CD4-positive, alpha-beta memory T cell (primary cell): ENCODE data around the gene NDOR1. TPM values are rescaled to one million over a fixed set of nuclear protein-coding genes. Genes with fewer than 3 reads are reported as not detected.

Experiments
- CTCF ChIA-PET: fragments of 350-600 bp; sonication (Branson Sonifier 250); formaldehyde crosslinking; loops from one replicate; lab custom pipeline; 2021; ENCODE audit warnings: inconsistent platforms; ENCODE audit not compliant: partially characterized antibody; lab: Charles Lee
- POLR2A ChIA-PET: fragments of 350-600 bp; sonication (Branson Sonifier 250); formaldehyde crosslinking; loops from one replicate; lab custom pipeline; 2021; ENCODE audit not compliant: partially characterized antibody; lab: Charles Lee
- DNase-seq, 5 donors: peaks; one replicate each; pipeline versions ENCODE4 v3.0.0 to v3.0.0-alpha.2; 2020 to 2022; ENCODE audit warnings: mixed read lengths in 1 of 5
- H3K27ac ChIP-seq: one replicate; pipeline ENCODE4 v1.7.0; 2013; ENCODE audit warnings: low read depth, low read length
- H3K27me3 ChIP-seq: 2 replicates; pipeline ENCODE4 v1.7.0; 2013; ENCODE audit warnings: mild to moderate bottlenecking, low read length, moderate library complexity; ENCODE audit not compliant: insufficient read depth
- H3K36me3 ChIP-seq: 2 replicates; pipeline ENCODE4 v1.7.0; 2013; ENCODE audit warnings: mild to moderate bottlenecking, low read length, moderate library complexity; ENCODE audit not compliant: insufficient read depth
- H3K4me1 ChIP-seq: 2 replicates; pipeline ENCODE4 v1.7.0; 2013; ENCODE audit warnings: mild to moderate bottlenecking, low read length, moderate library complexity; ENCODE audit not compliant: insufficient read depth
- H3K4me3 ChIP-seq, 2 donors: one replicate each; pipeline ENCODE4 v1.7.0; 2013; ENCODE audit warnings: low read length in 2 of 2, mild to moderate bottlenecking in 1 of 2
- H3K9me3 ChIP-seq, 2 donors: one replicate each; pipeline ENCODE4 v1.7.0; 2013; ENCODE audit warnings: low read length in 2 of 2, control low read depth in 1 of 2; ENCODE audit not compliant: control insufficient read depth in 1 of 2
- H3K27ac Mint-ChIP-seq, 7 donors: one replicate each; pipeline ENCODE4 v1.8.0; 2020 to 2021; ENCODE audit warnings: mixed read lengths in 7 of 7, mild to moderate bottlenecking in 6 of 7, inconsistent platforms in 3 of 7, moderate library complexity in 3 of 7
- H3K27me3 Mint-ChIP-seq, 2 donors: one replicate each; pipeline ENCODE4 v1.8.0; 2020 to 2021; ENCODE audit warnings: mixed read lengths in 2 of 2
- H3K36me3 Mint-ChIP-seq, 2 donors: one replicate each; pipeline ENCODE4 v1.8.0; 2020 to 2021; ENCODE audit warnings: mixed read lengths in 2 of 2, inconsistent platforms in 1 of 2, mild to moderate bottlenecking in 1 of 2
- H3K4me1 Mint-ChIP-seq, 4 donors: one replicate each; pipeline ENCODE4 v1.8.0; 2020 to 2021; ENCODE audit warnings: mixed read lengths in 4 of 4, mild to moderate bottlenecking in 1 of 4
- H3K4me3 Mint-ChIP-seq, 8 donors: one replicate each; pipeline ENCODE4 v1.8.0; 2020 to 2021; ENCODE audit warnings: mixed read lengths in 8 of 8, mild to moderate bottlenecking in 7 of 8, moderate library complexity in 6 of 8, inconsistent platforms in 3 of 8
- H3K9me3 Mint-ChIP-seq, 8 donors: one replicate each; pipeline ENCODE4 v1.8.0; 2020 to 2021; ENCODE audit warnings: mixed read lengths in 8 of 8, mild to moderate bottlenecking in 5 of 8, inconsistent platforms in 3 of 8, moderate library complexity in 1 of 8
- intact Hi-C: fragments of 100-400 bp; cut with micrococcal nuclease; formaldehyde crosslinking; loops from one replicate; pipeline ENCODE4 v1.15.1; 2023
- polyA plus RNA-seq, 2 donors: library from polyadenylated mRNA; unstranded; fragments of 300-500 nt; fragmentation: Illumina TruSeq; gene quantifications; one replicate each; pipeline ENCODE4 v1.2.3, GENCODE V29; 2021
- total RNA-seq, 2 experiments: library from RNA; stranded (reverse); gene quantifications; one replicate each; pipeline ENCODE4 v1.2.3, GENCODE V29; 2021

NDOR1 gene
- total and polyA plus RNA-seq, 4 experiments from 2014 or later, result 4.6 to 37.1 (median 23.1) TPM

GRCh38 chr9:137199411-137200121 lies 5.9 kb upstream of the NDOR1 start:
- Histone ChIP-seq H3K4me3 (no peak overlapping the region), H3K27ac (no peak overlapping the region), H3K27me3 (no peaks in the 10 kb centered on the region), H3K4me1 (peaks cover 36% of the 10 kb centered on the region), H3K9me3 (no peaks in the 10 kb centered on the region), H3K36me3 (no peaks in the 10 kb centered on the region)
- intact Hi-C loops, result loop anchor here (1.0 to 2.0 kb wide), 4 partner anchors 11 to 71 kb away; partner anchors contain the start of genes ANAPC2, SSNA1 and TUBB4B
- DNase-seq, result no peak
- ChIA-PET POLR2A (interaction anchor here (1.4 to 11.9 kb wide), 2 partner anchors 10 to 70 kb away, joined by 6 to 169 read pairs; partner anchors contain the start of genes ANAPC2 and SSNA1), CTCF (interaction anchor here (3.0 kb wide), 1 partner anchor 10 kb away, joined by 7 read pairs; the partner anchor contains the start of genes ANAPC2 and SSNA1)
- no peaks in the 10 kb centered on the region for H3K9me3 Mint-ChIP-seq
- H3K4me3 Mint-ChIP-seq, result peak overlapping the region in 7 of 8 donors; percentile 62 to 81 (median 77)
- peaks cover 9 to 27% (median 20%) of the 10 kb centered on the region in 4 donors for H3K4me1 Mint-ChIP-seq
- H3K36me3 Mint-ChIP-seq, result peaks cover 0 to 3% of the 10 kb centered on the region in 2 donors
- H3K27ac Mint-ChIP-seq, result peak overlapping the region in 1 of 7 donors; percentile 37
- H3K27me3 Mint-ChIP-seq, result no peaks in the 10 kb centered on the region

- Mint-ChIP-seq H3K4me3 (peak within 1 kb of the TSS; percentile 81 to 93 (median 82)), H3K36me3 (peaks cover 0 to 8% of the 10 kb centered on the region in 2 donors), H3K4me1 (peaks cover 9 to 35% (median 25%) of the 10 kb centered on the region in 4 donors), H3K27ac (peak within 1 kb of the TSS; percentile 62 to 93 (median 83)), H3K9me3 (no peaks in the 10 kb centered on the region), H3K27me3 (no peaks in the 10 kb centered on the region)
- intact Hi-C loops, result loop anchor here (1.0 to 2.0 kb wide), 4 partner anchors 12 to 72 kb away; partner anchors contain the start of genes ANAPC2, SSNA1 and TUBB4B
- Histone ChIP-seq H3K9me3 (no peaks in the 10 kb centered on the region), H3K27ac (peak within 1 kb of the TSS; percentile 72), H3K27me3 (no peaks in the 10 kb centered on the region), H3K36me3 (no peaks in the 10 kb centered on the region), H3K4me1 (peaks cover 40% of the 10 kb centered on the region), H3K4me3 (peak within 1 kb of the TSS; percentile 52 to 77)
- CTCF ChIA-PET, result interaction anchor here (0.7 to 1.2 kb wide), 4 partner anchors 12 to 82 kb away, joined by 3 to 7 read pairs (median 4); partner anchors contain the start of genes ANAPC2, CYSRT1 and SSNA1
- POLR2A ChIA-PET, result interaction anchor here (0.7 to 11.9 kb wide), 22 partner anchors 9 to 222 kb away, joined by 3 to 169 read pairs (median 4); partner anchors contain the start of genes ANAPC2, CYSRT1, MAN1B1 and NELFB
- peak; percentile 97 to 99 (median 98) for DNase-seq
These were observed 4.9 kb upstream of the NDOR1 start, which contains the start of gene TPRN for GRCh38 chr9:137200311-137201204. TPRN (minus strand) TSS chr9:137200741; CDS start chr9:137200711, 30 bp downstream.

- Mint-ChIP-seq H3K9me3 (no peaks in the 10 kb centered on the region), H3K4me1 (peaks cover 14 to 43% (median 32%) of the 10 kb centered on the region in 4 donors), H3K27me3 (no peaks in the 10 kb centered on the region), H3K27ac (peak overlapping the region; percentile 62 to 93 (median 83)), H3K36me3 (peaks cover 0 to 8% of the 10 kb centered on the region in 2 donors), H3K4me3 (peak overlapping the region; percentile 79 to 93 (median 82))
- intact Hi-C loops, result loop anchor here (2.0 kb wide), 1 partner anchor 73 kb away; no protein-coding TSS in a partner anchor
- DNase-seq, result no peak
- Histone ChIP-seq H3K27me3 (no peaks in the 10 kb centered on the region), H3K4me3 (peak overlapping the region; percentile 52 to 77), H3K36me3 (no peaks in the 10 kb centered on the region), H3K27ac (peak overlapping the region; percentile 72), H3K4me1 (peaks cover 47% of the 10 kb centered on the region), H3K9me3 (no peaks in the 10 kb centered on the region)
- ChIA-PET CTCF (interaction anchor here (0.7 to 1.4 kb wide), 5 partner anchors 12 to 83 kb away, joined by 3 to 7 read pairs (median 3); partner anchors contain the start of genes ANAPC2, CYSRT1 and SSNA1), POLR2A (interaction anchor here (0.7 to 11.9 kb wide), 20 partner anchors 8 to 221 kb away, joined by 3 to 169 read pairs (median 4); partner anchors contain the start of genes ANAPC2, CYSRT1, MAN1B1 and NELFB)
These were observed 4.2 kb upstream of the NDOR1 start for GRCh38 chr9:137201205-137201868.

GRCh38 chr9:137202966-137203365 lies 2.5 kb upstream of the NDOR1 start:
- no peak for DNase-seq
- H3K4me1 ChIP-seq, result peaks cover 57% of the 10 kb centered on the region
- ChIA-PET CTCF (interaction anchor here (1.4 kb wide), 2 partner anchors 14 to 24 kb away, joined by 3 to 5 read pairs; partner anchors contain the start of genes RNF224 and SSNA1), POLR2A (interaction anchor here (1.5 to 11.9 kb wide), 4 partner anchors 14 to 38 kb away, joined by 4 to 169 read pairs (median 42); partner anchors contain the start of genes ANAPC2, CYSRT1, RNF208 and SSNA1)
- Mint-ChIP-seq H3K27me3 (no peaks in the 10 kb centered on the region), H3K4me3 (peak overlapping the region in 1 of 8 donors; percentile 17), H3K9me3 (no peaks in the 10 kb centered on the region), H3K4me1 (peaks cover 26 to 59% (median 46%) of the 10 kb centered on the region in 4 donors), H3K27ac (peak overlapping the region in 1 of 7 donors; percentile 96), H3K36me3 (peaks cover 9 to 14% of the 10 kb centered on the region in 2 donors)
- H3K36me3 ChIP-seq, result no peaks in the 10 kb centered on the region
- H3K27me3 ChIP-seq, result no peaks in the 10 kb centered on the region
- no peak overlapping the region for H3K4me3 ChIP-seq
- H3K27ac ChIP-seq, result no peak overlapping the region
- no peaks in the 10 kb centered on the region for H3K9me3 ChIP-seq
- intact Hi-C loops, result no loop called here

- Histone ChIP-seq H3K27ac (peak overlapping the region; percentile 94), H3K4me1 (peaks cover 49% of the 10 kb centered on the region), H3K36me3 (no peaks in the 10 kb centered on the region), H3K9me3 (no peaks in the 10 kb centered on the region), H3K27me3 (no peaks in the 10 kb centered on the region), H3K4me3 (peak overlapping the region; percentile 90 to 94)
- H3K4me3 Mint-ChIP-seq, result peak overlapping the region; percentile 88 to 96 (median 94)
- POLR2A ChIA-PET, result interaction anchor here (0.6 to 11.9 kb wide), 9 partner anchors 7 to 137 kb away, joined by 3 to 169 read pairs (median 5); partner anchors contain the start of genes ANAPC2, MAN1B1, NELFB and RNF208
- intact Hi-C loops, result loop anchor here (1.0 kb wide), 2 partner anchors 16 to 19 kb away; partner anchors contain the start of genes ANAPC2 and SSNA1
- H3K36me3 Mint-ChIP-seq, result peaks cover 9 to 18% of the 10 kb centered on the region in 2 donors
- DNase-seq, result no peak
- H3K9me3 Mint-ChIP-seq, result no peaks in the 10 kb centered on the region
- H3K4me1 Mint-ChIP-seq, result peaks cover 26 to 59% (median 48%) of the 10 kb centered on the region in 4 donors
- CTCF ChIA-PET, result interaction anchor here (0.6 to 1.5 kb wide), 5 partner anchors 16 to 75 kb away, joined by 3 to 5 read pairs (median 4); partner anchors contain the start of genes ANAPC2, NELFB and SSNA1
- no peaks in the 10 kb centered on the region for H3K27me3 Mint-ChIP-seq
- peak overlapping the region; percentile 92 to 99 (median 96) for H3K27ac Mint-ChIP-seq
These were observed 772 bp upstream of the NDOR1 start for GRCh38 chr9:137204731-137205125.
